Activated CD4-positive, alpha-beta T cell treated with anti-CD3 and anti-CD28 coated beads, Interleukin-2, amount 50 U/mL, for 16 hours (primary cell): ENCODE measurements around the gene SRI.
"Not testable (repeated sequence)": the region's sequence is repeated elsewhere in the genome, so short reads cannot be mapped to it uniquely, and the experiment has no call there.

Experiments
- DNase-seq: peaks from one replicate; pipeline ENCODE4 v3.0.0-alpha.2; 2020

Gene SRI

DNA sequence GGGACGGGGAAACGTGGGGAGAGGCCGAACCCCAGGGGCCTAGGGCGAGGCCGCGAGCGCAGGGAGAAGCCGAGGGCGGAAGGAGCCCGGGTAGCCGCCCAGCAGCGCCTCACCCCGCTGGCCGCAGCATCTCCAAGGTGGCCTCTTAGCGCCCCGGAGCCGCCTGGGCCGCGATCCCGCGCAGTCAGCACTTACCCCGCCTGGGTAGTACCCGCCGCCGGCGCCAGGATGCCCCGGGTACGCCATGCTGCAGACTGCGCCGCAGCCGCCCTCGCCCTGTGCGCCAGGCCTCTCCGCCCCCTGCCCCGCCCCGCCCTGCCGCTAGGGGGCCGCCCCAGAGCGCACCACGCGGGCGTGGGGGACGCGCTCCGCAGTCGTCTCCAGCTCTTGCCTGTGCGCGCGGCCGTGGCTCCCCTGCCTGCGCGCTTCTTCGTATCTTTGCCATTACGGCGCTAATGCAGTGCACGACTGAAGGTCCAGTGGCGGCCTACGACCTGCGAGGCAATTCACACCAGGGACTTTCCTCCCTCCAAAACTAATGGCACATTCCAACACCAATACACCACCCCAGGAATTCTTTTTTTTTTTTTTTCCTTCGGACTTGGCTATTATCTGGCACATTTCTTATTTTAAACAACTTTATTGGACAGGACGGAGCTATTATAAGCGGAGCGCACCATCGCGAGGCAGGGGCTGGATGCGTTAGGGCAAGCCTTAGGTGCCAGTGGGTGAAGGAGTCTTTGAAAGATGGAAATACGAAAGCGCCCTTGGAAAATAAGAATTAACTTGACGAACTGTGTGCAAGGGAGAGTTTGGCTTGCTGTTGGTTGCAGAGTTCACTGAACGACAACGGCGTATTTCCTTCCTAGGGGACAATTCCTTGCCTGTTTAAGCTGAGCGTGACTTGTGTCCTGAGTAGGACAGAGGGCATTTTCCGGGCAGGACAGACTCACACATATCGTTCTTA lies at the start of gene SRI:
Gene SRI (minus strand): TSS at position 258 of the 967 bp plus-strand sequence. CDS start 12 bp downstream, at position 246.
- peak; percentile 87 for DNase-seq

- no peak for DNase-seq
These were observed 49.7 kb upstream of the SRI start for GRCh38 chr7:88269586-88269985.

DNA sequence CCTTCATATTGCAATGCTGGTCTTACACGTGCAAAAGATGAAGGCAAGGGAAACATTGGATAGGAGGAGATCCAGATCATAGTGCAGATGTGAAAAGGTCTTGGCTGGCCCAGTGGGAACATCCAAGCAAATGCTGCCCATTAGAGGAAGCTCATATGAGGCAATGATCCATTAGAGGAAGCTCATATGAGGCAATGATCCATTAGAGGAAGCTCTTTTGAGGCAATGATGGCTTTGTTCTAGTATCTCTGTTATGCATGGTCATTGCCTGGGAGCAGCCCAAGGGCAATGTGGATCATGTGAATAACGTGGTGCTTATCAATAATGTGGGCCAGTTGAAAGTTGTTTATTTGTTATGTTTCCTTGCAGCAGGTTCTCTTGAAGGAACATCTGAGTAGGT lies 49.0 kb upstream of the SRI start:
- no peak for DNase-seq

DNA sequence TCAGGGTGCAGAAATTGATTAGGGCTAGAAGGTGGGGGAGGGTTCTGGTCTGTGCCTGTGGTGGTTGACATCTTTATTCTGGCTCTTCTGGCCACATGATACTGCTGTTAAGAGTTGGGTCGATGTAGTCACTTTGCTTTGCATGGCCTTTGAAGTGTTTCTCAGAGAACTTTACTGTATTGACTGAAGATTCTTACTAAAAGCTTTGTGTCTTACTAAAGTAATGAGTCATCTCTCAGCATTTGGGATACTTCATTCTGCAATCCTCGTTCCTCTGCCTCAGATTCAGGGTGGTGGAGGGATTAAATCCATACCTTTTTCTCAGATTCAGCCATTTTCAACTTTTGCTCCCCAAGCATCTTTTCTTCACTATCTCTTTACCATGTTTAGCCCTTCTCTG lies 48.2 kb upstream of the SRI start:
- DNase-seq = no peak

DNA sequence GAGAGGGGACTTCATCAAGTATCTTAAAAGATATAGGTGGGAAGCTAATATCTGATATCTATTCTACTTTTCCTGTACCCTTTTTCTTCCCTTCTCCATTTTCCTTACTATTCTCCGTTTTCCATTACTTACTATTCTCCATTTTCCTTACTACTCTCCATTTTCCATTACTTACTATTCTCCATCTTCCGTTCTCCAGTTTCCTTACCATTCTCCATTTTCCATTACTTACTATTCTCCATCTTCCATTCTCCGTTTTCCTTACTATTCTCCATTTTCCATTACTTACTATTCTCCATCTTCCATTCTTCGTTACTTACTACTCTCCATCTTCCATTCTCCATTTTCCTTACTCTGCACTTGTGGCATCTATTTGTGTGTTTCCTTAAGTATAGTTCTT lies 47.6 kb upstream of the SRI start:
- no peak for DNase-seq

DNA sequence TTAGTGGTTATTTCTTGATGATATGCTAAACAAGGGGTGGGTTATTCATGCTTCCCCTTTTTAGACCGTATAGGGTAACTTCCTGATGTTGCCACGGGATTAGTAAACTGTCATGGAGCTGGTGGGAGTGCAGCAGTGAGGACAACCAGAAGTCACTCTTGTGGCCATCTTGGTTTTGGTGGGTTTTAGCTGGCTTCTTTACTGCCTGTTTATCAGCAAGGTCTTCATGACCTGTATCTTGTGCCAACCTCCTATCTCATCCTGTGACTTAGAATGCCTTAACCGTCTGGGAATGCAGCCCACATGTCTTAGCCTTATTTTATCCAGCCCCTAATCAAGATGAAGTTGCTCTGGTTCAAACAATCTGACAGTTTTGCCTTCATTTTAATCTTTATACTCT lies 45.1 kb upstream of the SRI start:
- DNase-seq = not testable (repeated sequence)

DNA sequence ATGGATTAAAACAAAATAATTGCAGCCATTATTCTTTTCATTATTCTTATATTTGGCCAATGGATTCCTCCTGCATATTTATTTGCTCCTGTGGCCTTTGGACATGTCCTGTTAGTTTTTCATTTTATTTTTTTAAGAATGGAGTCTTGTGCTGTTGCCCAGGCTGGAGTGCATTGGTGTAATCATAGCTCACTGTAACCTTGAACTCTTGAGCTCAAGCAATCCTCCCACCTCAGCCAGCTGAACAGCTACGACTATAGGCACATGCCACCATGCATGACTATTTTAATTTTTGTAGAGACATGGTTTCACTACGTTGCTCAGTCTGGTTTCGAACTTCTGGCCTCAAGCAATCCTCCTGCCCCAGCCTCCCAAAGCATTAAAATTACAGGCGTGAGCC lies 42.7 kb upstream of the SRI start:
- no peak for DNase-seq

- DNase-seq = no peak
These were observed 40.9 kb upstream of the SRI start for GRCh38 chr7:88260719-88261118.

DNA sequence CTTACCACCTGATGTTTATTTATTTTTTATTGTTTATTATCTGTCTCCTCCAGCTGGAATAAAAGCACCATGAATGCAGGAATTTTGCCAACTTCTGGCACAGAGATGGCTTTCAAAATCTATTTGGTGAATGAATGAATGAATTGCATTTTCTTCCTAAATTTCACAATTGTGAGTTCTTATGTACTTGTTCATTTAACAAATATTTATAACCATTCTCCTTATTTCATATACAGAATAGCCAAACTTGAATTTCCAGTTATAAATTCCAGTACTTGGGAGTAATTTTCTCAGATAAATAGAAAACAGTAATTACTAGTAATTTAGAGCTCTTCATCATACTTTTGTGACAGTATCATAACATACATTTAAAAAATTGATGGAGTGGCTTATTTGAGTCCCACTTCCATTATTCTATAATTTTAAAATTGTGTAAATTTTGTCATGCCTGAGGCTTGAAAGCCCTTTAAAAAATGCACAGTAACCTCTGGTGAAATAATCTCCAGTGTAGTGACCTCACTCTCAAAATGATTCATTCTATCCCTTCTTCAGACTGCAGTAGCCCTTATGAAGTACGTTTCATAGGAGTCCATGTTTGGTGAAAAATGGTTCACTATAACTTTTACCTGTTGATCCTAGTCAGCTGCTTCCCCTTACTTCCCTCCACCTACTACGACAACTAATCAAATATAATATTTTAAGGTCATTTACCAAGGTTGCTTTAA lies 40.0 kb upstream of the SRI start:
- no peak for DNase-seq

- DNase-seq = not testable (repeated sequence)
These were observed 38.5 kb upstream of the SRI start for GRCh38 chr7:88258296-88258695.

GRCh38 chr7:88256906-88257305 lies 37.1 kb upstream of the SRI start:
- DNase-seq = no peak

GRCh38 chr7:88254721-88255424 lies 35.0 kb upstream of the SRI start:
- DNase-seq = no peak

GRCh38 chr7:88253640-88254039 lies 33.8 kb upstream of the SRI start:
- no peak for DNase-seq

DNA sequence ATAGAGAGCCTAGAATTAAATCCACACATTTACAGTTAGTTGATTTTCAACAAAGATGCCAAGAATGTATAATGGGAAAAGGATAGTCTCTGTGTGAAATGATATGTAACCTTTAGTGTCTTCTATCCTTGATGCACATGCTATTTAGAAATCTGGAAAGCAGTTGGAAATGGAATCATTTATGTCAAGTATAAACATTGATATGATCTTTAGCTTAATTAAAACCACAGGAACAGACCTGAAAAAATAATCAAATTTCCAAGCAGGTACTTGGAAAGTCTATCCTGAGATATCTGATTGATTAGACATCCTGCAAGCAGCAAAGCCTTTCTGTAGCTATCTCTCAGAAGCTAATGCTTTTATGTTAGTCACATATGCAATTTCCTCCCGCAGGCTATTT lies 24.4 kb upstream of the SRI start:
- no peak for DNase-seq

DNA sequence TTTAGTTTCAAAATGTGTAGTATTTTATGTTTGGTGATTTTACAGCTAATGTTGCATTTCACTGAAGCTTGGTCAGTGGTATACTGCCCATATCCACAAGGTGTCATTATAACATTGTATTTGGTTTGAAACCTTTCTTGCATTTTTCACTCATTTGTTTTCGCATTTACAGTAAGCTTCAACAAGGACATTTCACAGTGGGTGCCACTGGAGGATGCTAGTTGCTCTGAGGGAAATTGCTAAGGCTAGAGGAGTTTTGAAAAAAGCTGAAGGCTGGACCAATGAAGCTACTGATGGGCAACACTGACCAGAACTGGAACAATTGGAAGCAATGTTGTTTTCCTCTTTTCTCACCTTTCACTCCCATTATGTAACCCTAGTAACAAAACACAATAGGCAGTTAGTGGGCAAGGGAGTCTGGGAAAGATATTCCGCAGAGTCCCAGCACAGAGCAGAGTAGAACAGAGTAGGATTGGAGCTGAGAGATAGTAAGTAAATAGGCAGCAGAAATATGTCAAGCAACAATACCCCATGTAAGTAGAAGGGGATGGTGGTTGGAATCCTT lies 23.6 kb upstream of the SRI start:
- peak; percentile 22 for DNase-seq

DNA sequence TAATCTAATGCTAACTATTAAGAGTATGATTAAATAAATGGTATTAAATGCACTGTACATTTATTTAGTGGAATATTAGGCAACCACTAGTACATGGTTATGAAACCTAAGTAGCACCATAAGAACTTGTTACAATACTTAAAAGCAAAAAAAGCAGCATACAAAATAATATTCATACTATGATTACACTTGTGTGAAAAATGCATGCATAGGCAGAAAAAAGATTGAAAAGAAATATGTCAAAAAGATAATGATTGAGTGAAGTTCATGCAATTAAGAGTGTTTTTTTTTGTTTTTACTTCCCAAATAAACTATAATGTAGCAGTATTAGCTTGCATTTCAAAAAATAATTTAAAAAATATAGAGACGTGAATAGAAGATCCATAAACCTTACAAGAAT lies 20.0 kb upstream of the SRI start:
- DNase-seq = no peak

DNA sequence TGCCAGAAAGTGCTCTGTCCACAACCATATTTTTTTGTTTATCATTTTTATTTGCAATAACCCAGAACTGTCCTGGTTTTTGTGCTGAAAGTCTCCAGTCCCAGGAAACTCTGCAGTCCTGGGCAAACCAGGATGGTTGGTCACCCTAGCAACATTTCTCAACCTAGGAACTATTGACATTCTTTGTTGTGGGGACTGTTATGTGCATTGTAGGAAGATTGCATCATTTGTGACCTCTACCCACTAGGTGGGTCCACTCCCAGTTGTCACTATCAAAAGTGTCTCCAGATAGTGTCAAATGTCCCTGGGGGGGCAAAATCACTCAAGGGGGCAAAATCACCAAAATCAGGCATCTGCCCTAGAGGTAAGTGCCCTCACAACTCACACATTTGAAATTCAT lies 14.0 kb upstream of the SRI start:
- no peak for DNase-seq

- DNase-seq = no peak
These were observed 10.8 kb upstream of the SRI start for GRCh38 chr7:88230646-88231045.

- DNase-seq = no peak
These were observed 9.6 kb upstream of the SRI start for GRCh38 chr7:88229302-88229995.

GRCh38 chr7:88226886-88227516 lies 7.2 kb upstream of the SRI start:
- no peak for DNase-seq

DNA sequence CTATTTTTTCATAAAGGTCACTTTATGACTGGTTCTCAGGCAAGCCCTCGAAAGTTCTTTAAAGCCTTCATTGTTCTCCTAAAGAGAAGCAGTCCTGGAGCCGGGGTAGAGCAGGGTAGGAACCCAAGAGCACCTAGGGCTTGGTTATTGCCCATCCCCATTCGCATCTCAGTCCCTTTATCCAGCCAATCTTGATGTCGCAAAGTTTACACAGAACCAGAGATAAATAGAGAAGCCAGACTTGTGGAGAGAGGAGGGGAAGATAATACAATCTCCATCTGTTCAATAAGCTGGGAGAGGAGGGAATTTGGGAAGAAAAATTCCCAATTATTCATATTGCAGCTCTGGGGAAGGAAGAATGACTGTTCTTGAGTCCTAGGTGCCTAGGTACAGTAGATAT lies 6.4 kb upstream of the SRI start:
- DNase-seq = no peak
